HCT116 (cell line): ENCODE results near the gene LRP1B. TPM values are rescaled to one million over a fixed set of nuclear protein-coding genes. Genes with fewer than 3 reads are reported as not detected.

Experiments
- ATAC-seq: fragments of 200-7000 bp; cut with Tn5 transposase; 2 replicates; pipeline ENCODE4 v1.9.1; 2020; ENCODE audit warnings: mild to moderate bottlenecking, moderate library complexity
- BruUV-seq: library from RNA; stranded (reverse); fragments of 400-500 nt; replicated peaks from 2 replicates; lab custom pipeline; 2021; lab: Mats Ljungman, UMichigan
- CTCF ChIA-PET: fragments of 300-600 bp; sonication (Branson Sonifier 250); formaldehyde crosslinking; loops from one replicate; lab custom pipeline; 2021; ENCODE audit warnings: antibody characterized with exemption; lab: Charles Lee
- POLR2A ChIA-PET: fragments of 300-600, 350-600 bp; sonication (Branson Sonifier 250); formaldehyde crosslinking; loops from one replicate; lab custom pipeline; 2021; ENCODE audit warnings: antibody characterized with exemption; lab: Charles Lee
- RAD21 ChIA-PET, 2 experiments: fragments of 300-600 bp; sonication (Branson Sonifier 250); formaldehyde crosslinking; loops; one replicate each; lab custom pipeline; 2023; ENCODE audit warnings: low total read pairs in 2 of 2; ENCODE audit not compliant: uncharacterized antibody in 2 of 2, unreplicated experiment in 2 of 2, low non-redundant PET in 1 of 2; lab: Charles Lee
- DNase-seq: peaks from one replicate; pipeline ENCODE4 v3.0.0-alpha.2; 2010; ENCODE audit warnings: low read depth, low spot score
- H2AFZ ChIP-seq: fragments of 200-600 bp; shearing (Covaris generic), sonication (generic); 2 replicates; pipeline ENCODE4 v1.6.1; 2017; ENCODE audit warnings: low read depth, mixed run types, mixed read lengths, antibody characterized with exemption, low read length; ENCODE audit not compliant: poor library complexity, severe bottlenecking
- H3K27ac ChIP-seq: 2 replicates; pipeline ENCODE4 v1.5.1; 2012; ENCODE audit warnings: low read depth, low read length
- H3K27me3 ChIP-seq: fragments of 200-600 bp; sonication (generic); 2 replicates; pipeline ENCODE4 v1.6.1; 2016; ENCODE audit warnings: mixed run types, low read length, mixed read lengths; ENCODE audit not compliant: insufficient read depth
- H3K36me3 ChIP-seq, 2 experiments: fragments of 200-500 bp in 1 of 2; fragments of 200-600 bp in 1 of 2; sonication (Bioruptor generic) in 1 of 2; sonication (generic) in 1 of 2; 2 replicates each; pipeline versions ENCODE4 v1.5.1 to v1.6.1; 2014 to 2016; ENCODE audit warnings: low read length in 2 of 2, inconsistent platforms in 1 of 2, mixed read lengths in 1 of 2, mixed run types in 1 of 2; ENCODE audit not compliant: insufficient read depth in 2 of 2, control insufficient read depth in 1 of 2
- H3K4me1 ChIP-seq, 2 experiments: fragments of 200-600 bp in 1 of 2; sonication (generic) in 1 of 2; 2 replicates each; pipeline versions ENCODE4 v1.5.1 to v1.6.1; 2012 to 2017; ENCODE audit warnings: low read length in 2 of 2, inconsistent platforms in 1 of 2, mild to moderate bottlenecking in 1 of 2, mixed read lengths in 1 of 2, mixed run types in 1 of 2, moderate library complexity in 1 of 2; ENCODE audit not compliant: insufficient read depth in 2 of 2, control insufficient read depth in 1 of 2
- H3K4me2 ChIP-seq: fragments of 200-600 bp; sonication (generic); 2 replicates; pipeline ENCODE4 v1.6.1; 2017; ENCODE audit warnings: mixed run types, low read length, mixed read lengths
- H3K4me3 ChIP-seq, 2 experiments: fragments of 200-600 bp in 1 of 2; sonication (generic) in 1 of 2; replicated peaks in 1 of 2; 2 replicates each; pipeline ENCODE4 v1.5.1; 2011 to 2016; ENCODE audit warnings: low read length in 2 of 2, control low read depth in 1 of 2, low read depth in 1 of 2, mild to moderate bottlenecking in 1 of 2, mixed read lengths in 1 of 2, mixed run types in 1 of 2
- H3K79me2 ChIP-seq: fragments of 200-600 bp; sonication (generic); 2 replicates; pipeline ENCODE4 v1.6.1; 2017; ENCODE audit warnings: mild to moderate bottlenecking, mixed run types, low read length, moderate library complexity, mixed read lengths; ENCODE audit not compliant: insufficient read depth
- H3K9ac ChIP-seq: fragments of 200-600 bp; sonication (generic); 2 replicates; pipeline ENCODE4 v1.6.1; 2016; ENCODE audit warnings: low read length, mixed read lengths
- H3K9me2 ChIP-seq: fragments of 200-600 bp; sonication (generic), shearing (Covaris generic); 2 replicates; pipeline ENCODE4 v1.6.1; 2017; ENCODE audit warnings: mixed run types, mild to moderate bottlenecking, moderate library complexity; ENCODE audit not compliant: insufficient read depth
- H3K9me3 ChIP-seq, 2 experiments: fragments of 200-500 bp in 1 of 2; fragments of 200-600 bp in 1 of 2; sonication (Bioruptor generic) in 1 of 2; sonication (generic) in 1 of 2; 2 replicates each; pipeline ENCODE4 v1.6.1; 2014 to 2017; ENCODE audit warnings: low read length in 2 of 2, mixed read lengths in 2 of 2, inconsistent platforms in 1 of 2, low read depth in 1 of 2, mild to moderate bottlenecking in 1 of 2, mixed run types in 1 of 2, moderate library complexity in 1 of 2; ENCODE audit not compliant: control insufficient read depth in 1 of 2, insufficient read depth in 1 of 2
- H4K20me1 ChIP-seq: fragments of 200-600 bp; sonication (generic), shearing (Covaris generic); 2 replicates; pipeline ENCODE4 v1.6.1; 2017; ENCODE audit warnings: mixed run types, mild to moderate bottlenecking, moderate library complexity; ENCODE audit not compliant: insufficient read depth
- CBX3 ChIP-seq: IDR thresholded peaks from 2 replicates; pipeline ENCODE4 v1.6.1; 2012; ENCODE audit warnings: low read depth
- EZH2 ChIP-seq: fragments of 200-600 bp; sonication (generic); IDR thresholded peaks from 2 replicates; pipeline ENCODE4 v1.6.1; 2017; ENCODE audit warnings: antibody characterized with exemption, mixed run types
- FOSL1 ChIP-seq: IDR thresholded peaks from 2 replicates; pipeline ENCODE4 v1.6.1; 2012; ENCODE audit warnings: low read depth
- RAD21 ChIP-seq: IDR thresholded peaks from 2 replicates; pipeline ENCODE4 v1.6.1; 2012; ENCODE audit warnings: low read depth, mild to moderate bottlenecking
- SIN3A ChIP-seq: IDR thresholded peaks from 2 replicates; pipeline ENCODE4 v1.6.1; 2012; ENCODE audit warnings: low read depth
- ZNF274 ChIP-seq: fragments of 200-500 bp; sonication (Bioruptor generic); IDR thresholded peaks from 2 replicates; pipeline ENCODE4 v1.6.1; 2014; ENCODE audit warnings: mild to moderate bottlenecking, low read depth, low read length, inconsistent platforms
- intact Hi-C: fragments of 100-400 bp; cut with micrococcal nuclease; formaldehyde crosslinking; loops from 2 replicates; pipeline ENCODE4 v1.10.0; 2022
- total RNA-seq: library from RNA; stranded (reverse); gene quantifications from one replicate; pipeline ENCODE4 v1.2.1, GENCODE V29; 2021; ENCODE audit not compliant: unreplicated experiment
- TF ChIP-seq, protein P1 (sequence below), 3 experiments: fragments of 200-600 bp in 1 of 3; sonication (generic) in 1 of 3; IDR thresholded peaks in 2 of 3; conservative IDR thresholded peaks in 1 of 3; 2 replicates each; pipeline ENCODE4 v1.5.1; 2012 to 2017; ENCODE audit warnings: low read depth in 2 of 3, low read length in 2 of 3, antibody characterized with exemption in 1 of 3, borderline replicate concordance in 1 of 3, control low read depth in 1 of 3, mild to moderate bottlenecking in 1 of 3, mixed read lengths in 1 of 3, mixed run types in 1 of 3, moderate library complexity in 1 of 3; ENCODE audit not compliant: insufficient read depth in 1 of 3

The LRP1B gene
- total RNA-seq, 1 experiment from 2014 or later, result 0.34 TPM

DNA sequence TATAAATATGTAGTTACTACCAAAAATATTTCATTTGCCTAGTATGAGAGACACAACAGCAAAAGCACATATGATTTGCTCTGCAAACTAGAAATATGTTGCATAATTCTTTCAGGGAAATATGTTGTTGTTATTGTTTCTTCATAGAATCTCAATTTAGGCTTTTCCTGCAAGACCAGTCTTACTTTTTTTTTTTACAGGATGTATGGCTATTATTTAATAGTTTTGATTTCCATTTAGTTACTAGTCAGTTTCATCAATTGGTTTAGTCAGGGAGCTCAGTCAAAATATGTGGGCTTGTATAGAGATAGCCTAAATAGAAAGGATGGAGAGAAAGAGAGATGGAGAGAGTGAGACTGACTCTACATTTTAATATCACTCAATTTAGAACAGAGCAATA, 6.1 kb downstream of the LRP1B start:
- Histone ChIP-seq H3K79me2 (no peaks in the 10 kb centered on the region), H3K27me3 (no peaks in the 10 kb centered on the region)

DNA sequence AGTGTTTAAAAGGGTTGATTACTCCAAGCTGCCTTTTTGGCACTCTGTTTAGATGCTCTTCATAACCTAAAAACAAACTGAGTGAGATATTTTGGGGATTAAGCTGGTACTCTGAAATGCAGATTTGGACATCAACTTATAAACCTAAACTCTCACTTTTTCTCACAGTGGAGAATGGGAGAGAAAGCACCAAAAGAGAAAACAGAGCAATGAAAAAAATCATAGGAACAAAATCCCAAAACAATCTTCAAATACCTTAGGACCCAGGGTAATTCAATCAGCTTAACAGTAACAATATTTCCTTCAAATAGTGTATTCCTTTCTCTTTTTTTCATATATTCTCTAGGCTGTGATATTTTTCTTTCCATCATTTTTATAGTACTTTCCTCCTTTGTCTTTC, 11.5 kb downstream of the LRP1B start:
- BruUV-seq, result no TSS peak
- intact Hi-C loops, result no loop called here
- DNase-seq, result no peak
- Histone ChIP-seq H2AFZ (no peak overlapping the region), H3K9ac (no peak overlapping the region), H3K27ac (no peak overlapping the region), H3K4me3 (no peak overlapping the region), H3K9me3 (no peaks in the 10 kb centered on the region), H3K4me1 (no peaks in the 10 kb centered on the region), H3K4me2 (no peak overlapping the region), H3K27me3 (no peaks in the 10 kb centered on the region), H3K79me2 (no peaks in the 10 kb centered on the region), H3K36me3 (no peaks in the 10 kb centered on the region), H4K20me1 (no peaks in the 10 kb centered on the region), H3K9me2 (no peaks in the 10 kb centered on the region)
- ChIA-PET POLR2A (no interaction called here), RAD21 (no interaction called here), CTCF (no interaction called here)
- ATAC-seq, result no peak
- TF ChIP-seq RAD21, result no peak

More for the DNA sequence above, 6.1 kb downstream of the LRP1B start:
- DNase-seq (no peak), ATAC-seq (no peak)
- Histone ChIP-seq H3K36me3 (no peaks in the 10 kb centered on the region), H4K20me1 (no peaks in the 10 kb centered on the region), H3K4me1 (no peaks in the 10 kb centered on the region), H3K9me2 (no peaks in the 10 kb centered on the region), H3K27ac (no peak overlapping the region), H3K9me3 (no peaks in the 10 kb centered on the region), H3K4me3 (no peak overlapping the region), H3K9ac (no peak overlapping the region), H3K4me2 (no peak overlapping the region), H2AFZ (no peak overlapping the region)
- TF ChIP-seq FOSL1 (no peak), EZH2 (no peak), ZNF274 (no peak), SIN3A (no peak), CBX3 (no peak)
- TF ChIP-seq, protein P1, sequence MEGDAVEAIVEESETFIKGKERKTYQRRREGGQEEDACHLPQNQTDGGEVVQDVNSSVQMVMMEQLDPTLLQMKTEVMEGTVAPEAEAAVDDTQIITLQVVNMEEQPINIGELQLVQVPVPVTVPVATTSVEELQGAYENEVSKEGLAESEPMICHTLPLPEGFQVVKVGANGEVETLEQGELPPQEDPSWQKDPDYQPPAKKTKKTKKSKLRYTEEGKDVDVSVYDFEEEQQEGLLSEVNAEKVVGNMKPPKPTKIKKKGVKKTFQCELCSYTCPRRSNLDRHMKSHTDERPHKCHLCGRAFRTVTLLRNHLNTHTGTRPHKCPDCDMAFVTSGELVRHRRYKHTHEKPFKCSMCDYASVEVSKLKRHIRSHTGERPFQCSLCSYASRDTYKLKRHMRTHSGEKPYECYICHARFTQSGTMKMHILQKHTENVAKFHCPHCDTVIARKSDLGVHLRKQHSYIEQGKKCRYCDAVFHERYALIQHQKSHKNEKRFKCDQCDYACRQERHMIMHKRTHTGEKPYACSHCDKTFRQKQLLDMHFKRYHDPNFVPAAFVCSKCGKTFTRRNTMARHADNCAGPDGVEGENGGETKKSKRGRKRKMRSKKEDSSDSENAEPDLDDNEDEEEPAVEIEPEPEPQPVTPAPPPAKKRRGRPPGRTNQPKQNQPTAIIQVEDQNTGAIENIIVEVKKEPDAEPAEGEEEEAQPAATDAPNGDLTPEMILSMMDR (IDR thresholded peaks at IDR 0.05 in 2 of 3, conservative IDR thresholded peaks at IDR 0.05 in 1 of 3; ENCODE audit: borderline replicate concordance in 1 of 3, insufficient read depth in 1 of 3, low read depth in 2 of 3, low read length in 2 of 3), result no peak
- CTCF ChIA-PET, result no interaction called here
- no TSS peak for BruUV-seq
- intact Hi-C loops, result no loop called here
- RAD21 ChIA-PET, result no interaction called here
- POLR2A ChIA-PET, result no interaction called here
